BJ (cell line): ENCODE data around the gene GATA2. TPM values are rescaled to one million over a fixed set of nuclear protein-coding genes. Genes with fewer than 3 reads are reported as not detected.

ENCODE experiments used
- CTCF ChIA-PET: fragments of 350-600 bp; formaldehyde crosslinking; extraction: SDS; loops from one replicate; lab custom pipeline; 2021; ENCODE audit warnings: antibody characterized with exemption, inconsistent platforms; lab: Yijun Ruan, JAX
- POLR2A ChIA-PET: fragments of 300-600 bp; sonication (Branson Sonifier 250); formaldehyde crosslinking; extraction: SDS; loops from one replicate; lab custom pipeline; 2021; ENCODE audit warnings: antibody characterized with exemption; lab: Charles Lee
- DNase-seq: peaks from one replicate; pipeline ENCODE4 v3.0.0-alpha.2; 2011; ENCODE audit warnings: low read depth
- H3K27me3 ChIP-seq: 2 replicates; pipeline ENCODE4 v1.6.0; 2011; ENCODE audit warnings: low read length; ENCODE audit not compliant: control insufficient read depth, insufficient read depth
- H3K36me3 ChIP-seq: 2 replicates; pipeline ENCODE4 v1.5.1; 2011; ENCODE audit warnings: low read length; ENCODE audit not compliant: control insufficient read depth, insufficient read depth
- H3K4me3 ChIP-seq: 2 replicates; pipeline ENCODE4 v1.5.1; 2011; ENCODE audit warnings: low read depth, mild to moderate bottlenecking, control low read depth, low read length
- CTCF ChIP-seq: IDR thresholded peaks from 2 replicates; pipeline ENCODE4 v1.5.1; 2011; ENCODE audit warnings: low read depth, mild to moderate bottlenecking, control low read depth, inconsistent platforms, low read length, moderate library complexity; ENCODE audit not compliant: insufficient read depth
- polyA plus RNA-seq: library from polyadenylated mRNA; depleted of rRNA; stranded (reverse); fragments of >200 nt; gene quantifications from 2 replicates; pipeline ENCODE4 v1.2.3, GENCODE V29; 2011

The GATA2 gene
- polyA plus RNA-seq, 1 experiment: 13.4 TPM

GRCh38 chr3:128455786-128456748, 36.9 kb downstream of the GATA2 start:
- Histone ChIP-seq H3K27me3 (peaks cover 23% of the 10 kb centered on the region), H3K36me3 (no peaks in the 10 kb centered on the region), H3K4me3 (no peak overlapping the region)
- ChIA-PET CTCF (interaction anchor here (1.2 to 1.4 kb wide), 2 partner anchors 26 to 31 kb away, joined by 3 to 4 read pairs; no protein-coding TSS in a partner anchor), POLR2A (no interaction called here)
- no peak for DNase-seq
- TF ChIP-seq CTCF: no peak

- H3K36me3 ChIP-seq: no peaks in the 10 kb centered on the region
- no peak for TF ChIP-seq CTCF
- DNase-seq: no peak
- CTCF ChIA-PET: interaction anchor here (1.2 to 1.4 kb wide), 2 partner anchors 27 to 30 kb away, joined by 3 to 4 read pairs; no protein-coding TSS in a partner anchor
- no peak overlapping the region for H3K4me3 ChIP-seq
- POLR2A ChIA-PET: no interaction called here
- peaks cover 23% of the 10 kb centered on the region for H3K27me3 ChIP-seq
Measured at GRCh38 chr3:128455116-128455515, 37.9 kb downstream of the GATA2 start.

GRCh38 chr3:128454310-128454618, 38.7 kb downstream of the GATA2 start:
- Histone ChIP-seq H3K27me3 (peaks cover 23% of the 10 kb centered on the region), H3K4me3 (no peak overlapping the region), H3K36me3 (no peaks in the 10 kb centered on the region)
- ChIA-PET CTCF (interaction anchor here (1.5 kb wide), 1 partner anchor 15 kb away, joined by 3 read pairs; no protein-coding TSS in a partner anchor), POLR2A (no interaction called here)
- no peak for DNase-seq
- TF ChIP-seq CTCF: no peak

- Histone ChIP-seq H3K4me3 (no peak overlapping the region), H3K36me3 (no peaks in the 10 kb centered on the region), H3K27me3 (peaks cover 23% of the 10 kb centered on the region)
- TF ChIP-seq CTCF: no peak
- ChIA-PET CTCF (interaction anchor here (1.5 kb wide), 1 partner anchor 15 kb away, joined by 3 read pairs; no protein-coding TSS in a partner anchor), POLR2A (no interaction called here)
- DNase-seq: no peak
Measured at GRCh38 chr3:128453501-128454309, 39.3 kb downstream of the GATA2 start.
